ENCODE data around the gene PTPN12.
A peak's percentile ranks its signal among the peaks of the same experiment; 100 is the strongest.
"Not testable (repeated sequence)": the region's sequence is repeated elsewhere in the genome, so short reads cannot be mapped to it uniquely, and the experiment has no call there.

Gene PTPN12

DNA sequence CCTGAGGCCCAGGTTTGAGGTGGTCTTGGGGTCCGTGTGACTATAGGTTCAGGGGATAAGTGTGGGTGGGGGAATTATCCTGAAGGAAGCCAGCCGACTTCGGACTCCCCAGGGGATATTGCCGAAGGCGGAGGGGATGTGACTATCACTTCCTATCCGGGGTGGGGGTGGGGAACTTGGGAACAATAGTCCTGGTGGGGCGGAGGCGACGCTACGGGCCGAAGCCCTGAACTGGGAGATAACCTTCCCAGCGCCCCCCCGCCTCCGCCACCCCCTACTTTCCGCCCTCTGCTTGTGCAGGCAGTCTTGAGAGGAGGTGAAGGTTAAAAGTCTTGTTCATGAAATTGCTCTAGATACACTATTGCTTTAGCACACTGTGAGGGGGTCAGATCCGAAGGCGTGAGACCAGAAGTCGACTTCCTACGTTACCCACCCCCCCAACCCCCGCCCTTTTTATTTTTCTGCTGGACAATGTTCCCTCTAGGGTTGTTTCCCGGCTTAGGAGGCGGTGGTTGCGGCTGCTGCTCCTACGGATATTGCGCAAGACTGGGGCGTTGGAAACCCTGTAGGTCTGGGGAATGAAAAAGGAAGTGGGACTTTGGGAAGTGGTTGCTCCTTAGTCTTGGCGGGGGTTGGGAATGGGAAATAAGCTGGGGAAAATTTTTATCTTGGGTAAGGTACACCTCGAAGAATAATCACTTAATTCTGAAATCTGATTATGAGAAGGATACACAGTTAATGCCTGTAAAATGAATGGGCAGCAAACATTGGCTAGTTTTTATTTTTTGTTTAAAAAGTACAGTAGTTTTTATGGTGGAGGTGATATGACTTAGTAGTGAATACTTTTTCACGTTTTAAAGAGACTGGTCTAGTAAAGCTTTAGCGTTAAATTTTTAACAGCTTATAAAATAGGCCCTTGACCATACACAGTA is 1.5 kb downstream of the PTPN12 start:
- DNase-seq: peak; percentile 88

DNA sequence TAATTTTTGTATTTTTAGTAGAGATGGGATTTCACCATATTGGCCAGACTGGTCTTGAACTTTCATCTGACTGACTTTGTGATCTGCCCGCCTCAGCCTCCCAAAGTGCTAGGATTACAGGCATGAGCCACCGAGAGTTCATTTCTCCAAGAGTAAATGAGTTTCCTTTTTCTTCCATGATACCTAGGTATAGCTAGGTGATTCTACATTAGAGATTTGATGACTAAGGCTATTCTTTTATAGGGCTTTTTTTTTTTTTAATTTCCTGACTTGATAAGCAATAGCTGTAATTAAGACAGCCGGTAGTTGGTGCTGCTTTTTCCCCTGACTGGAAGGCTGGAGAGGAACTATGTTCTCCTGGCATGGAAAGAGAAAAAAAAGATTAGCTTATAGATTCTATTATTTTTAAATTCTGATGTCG is 3.3 kb downstream of the PTPN12 start:
- no peak for DNase-seq

DNA sequence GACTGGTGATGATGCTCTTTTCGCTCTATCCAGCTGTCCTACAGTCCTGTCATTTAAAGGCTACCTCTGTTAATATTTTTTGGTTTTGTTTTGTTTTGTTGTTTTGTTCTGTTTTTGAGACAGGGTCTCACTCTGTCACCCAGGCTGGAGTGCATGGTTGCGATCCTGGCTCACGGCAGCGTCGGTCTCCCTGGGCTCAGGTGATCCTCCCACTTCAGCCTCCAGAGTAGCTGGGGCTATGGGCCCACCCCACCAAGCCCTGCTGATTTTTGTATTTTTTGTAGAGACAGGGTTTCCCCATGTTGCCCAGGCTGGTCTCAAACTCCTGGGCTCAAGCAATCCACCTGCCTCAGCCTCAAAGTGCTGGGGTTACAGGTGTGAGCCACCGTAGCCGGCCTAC is 3.9 kb downstream of the PTPN12 start:
- DNase-seq: not testable (repeated sequence)

DNA sequence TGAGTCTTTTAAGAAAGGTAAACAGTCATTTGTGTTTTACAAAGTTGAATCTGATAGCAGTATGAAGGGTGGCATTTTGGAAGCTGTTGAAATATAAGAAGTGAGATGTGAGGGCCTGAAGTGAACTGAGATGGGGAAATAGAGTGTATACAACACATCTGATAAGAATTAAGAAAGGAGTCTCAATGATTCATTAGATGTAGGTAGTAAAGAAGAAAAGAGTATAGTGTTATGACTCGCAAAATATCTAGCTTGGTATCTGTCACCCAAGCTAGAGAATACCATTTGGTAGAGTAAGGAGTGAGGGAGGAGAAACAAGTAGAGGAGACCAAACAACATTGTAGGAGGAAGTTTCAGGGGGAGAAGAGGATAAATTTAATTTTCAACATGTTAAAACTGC is 5.3 kb downstream of the PTPN12 start:
- no peak for DNase-seq

DNA sequence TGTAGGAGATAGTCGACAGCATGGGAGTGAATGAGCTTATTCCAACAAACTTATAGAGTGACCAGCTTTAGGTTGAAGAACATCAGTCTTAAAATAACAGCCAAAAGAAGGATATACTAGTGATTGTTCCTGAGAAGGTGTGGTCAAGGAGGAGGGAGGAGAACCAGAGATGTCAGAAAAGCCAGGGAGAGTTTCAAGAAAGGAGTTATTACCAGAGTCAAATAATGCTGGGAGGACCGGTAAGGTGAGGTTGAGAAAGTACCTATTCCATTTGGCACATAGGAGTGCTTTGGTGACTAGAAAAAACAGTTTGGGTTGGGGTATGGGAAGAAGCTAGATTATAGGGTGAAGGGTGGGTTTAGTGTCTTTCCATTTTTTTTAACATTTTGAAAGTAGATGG is 5.8 kb downstream of the PTPN12 start:
- no peak for DNase-seq

DNA sequence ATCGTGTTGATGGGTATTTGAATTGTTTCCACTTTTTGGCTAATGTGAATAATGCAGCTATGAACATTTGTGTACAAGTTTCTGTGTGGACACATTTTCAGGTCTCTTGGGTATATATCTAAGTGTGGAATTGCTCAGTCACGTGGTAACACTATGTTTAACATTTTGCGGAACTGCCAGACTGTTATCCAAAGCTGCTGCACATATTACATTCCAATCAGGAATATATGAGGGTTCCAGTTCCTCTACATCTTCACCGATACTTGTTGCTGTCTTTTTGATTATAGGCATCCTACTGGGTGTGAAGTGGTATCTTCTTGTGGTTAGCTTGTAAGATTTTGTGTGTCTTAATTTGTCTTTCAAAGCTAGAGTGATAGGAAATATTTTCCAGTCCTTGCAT is 6.8 kb downstream of the PTPN12 start:
- DNase-seq: no peak

DNA sequence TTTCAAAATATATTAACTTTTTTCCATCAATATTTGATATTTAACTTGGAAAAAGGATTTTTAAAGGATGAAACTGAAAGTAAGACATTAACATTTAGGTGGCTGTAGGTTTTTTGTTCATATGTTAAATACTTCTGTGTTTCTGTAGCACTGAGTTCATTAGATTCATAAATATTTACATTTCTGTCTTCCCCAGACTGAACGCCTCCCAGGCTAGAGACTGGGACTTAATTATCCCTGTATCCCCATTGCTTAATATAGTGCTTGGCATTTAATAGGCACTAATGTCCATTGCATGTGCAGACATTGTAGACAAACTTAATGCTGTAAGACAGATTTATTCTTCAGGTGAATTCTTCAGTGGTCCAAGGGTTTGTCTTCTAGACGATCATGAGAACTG is 7.4 kb downstream of the PTPN12 start:
- DNase-seq: no peak

DNA sequence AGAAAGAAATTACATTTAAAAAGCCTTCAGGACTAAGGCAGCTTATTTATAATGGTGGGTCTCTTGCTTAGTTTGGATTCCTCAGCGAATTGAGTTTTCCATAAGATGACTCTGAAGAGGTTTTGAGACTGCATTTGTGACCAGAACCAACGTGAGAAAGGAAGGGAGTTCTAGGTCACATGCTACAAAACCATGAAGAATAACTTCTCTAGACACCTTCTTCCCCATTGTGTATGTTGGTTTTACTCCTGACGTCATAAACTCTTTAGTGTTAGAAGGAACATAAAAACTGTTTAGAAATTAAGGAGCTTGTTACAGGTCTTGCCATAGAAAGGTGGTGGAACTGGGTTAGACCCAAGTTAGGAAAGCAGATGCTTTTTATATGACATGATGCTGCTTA is 11.1 kb downstream of the PTPN12 start:
- DNase-seq: no peak

DNA sequence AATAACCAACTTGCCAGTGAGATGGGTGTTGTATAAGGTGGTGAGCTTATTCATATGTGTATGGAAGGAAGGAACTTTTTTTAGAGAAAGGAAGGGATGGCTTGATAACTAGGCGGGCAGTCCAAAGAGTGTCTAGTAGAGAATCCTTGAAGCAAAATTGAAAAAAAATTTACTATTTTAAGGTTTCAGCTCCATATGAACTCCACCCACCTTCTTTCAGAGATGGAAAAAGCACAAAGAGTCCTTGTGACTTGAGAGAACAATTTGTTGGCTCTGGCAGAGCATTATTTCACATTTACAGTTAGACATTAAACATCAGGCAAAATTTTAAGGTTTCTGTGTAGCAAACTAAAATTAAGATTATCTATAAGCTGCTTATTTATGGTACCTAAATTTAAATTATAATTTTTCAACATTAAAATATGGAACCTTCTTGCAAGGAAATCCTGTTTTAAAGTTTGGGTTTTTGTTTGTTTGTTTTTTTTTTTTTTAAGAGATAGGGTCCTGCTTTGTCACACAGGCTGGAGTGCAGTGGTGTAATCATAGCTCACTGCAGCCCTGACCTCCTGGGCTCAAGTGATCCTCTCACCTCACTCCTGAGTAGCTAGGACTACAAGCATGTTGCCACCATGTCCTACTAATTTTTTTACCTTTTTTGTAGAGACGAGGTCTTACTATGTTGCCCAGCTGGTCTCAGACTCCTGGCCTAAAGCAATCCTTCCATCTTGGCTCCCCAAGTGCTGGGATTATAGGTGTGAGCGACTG is 12.2 kb downstream of the PTPN12 start:
- DNase-seq: no peak

DNA sequence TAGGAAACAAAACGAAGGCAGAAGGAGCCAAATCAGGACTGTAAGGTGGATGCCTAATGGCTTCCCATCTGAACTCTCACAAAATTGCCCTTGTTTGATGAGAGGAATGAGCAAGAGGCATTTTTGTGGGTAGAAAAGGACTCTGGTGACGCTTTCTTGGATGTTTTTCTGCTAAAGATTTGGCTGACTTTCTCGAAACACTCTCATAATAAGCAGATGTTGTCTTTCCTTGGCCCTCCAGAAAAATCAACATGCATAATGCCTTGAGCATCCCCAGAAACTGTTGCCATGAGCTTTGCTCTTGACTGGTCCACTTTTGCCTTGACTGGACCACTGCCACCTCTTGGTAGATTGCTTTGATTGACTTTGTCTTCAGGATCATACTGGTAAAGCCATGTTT is 13.5 kb downstream of the PTPN12 start:
- no peak for DNase-seq

DNA sequence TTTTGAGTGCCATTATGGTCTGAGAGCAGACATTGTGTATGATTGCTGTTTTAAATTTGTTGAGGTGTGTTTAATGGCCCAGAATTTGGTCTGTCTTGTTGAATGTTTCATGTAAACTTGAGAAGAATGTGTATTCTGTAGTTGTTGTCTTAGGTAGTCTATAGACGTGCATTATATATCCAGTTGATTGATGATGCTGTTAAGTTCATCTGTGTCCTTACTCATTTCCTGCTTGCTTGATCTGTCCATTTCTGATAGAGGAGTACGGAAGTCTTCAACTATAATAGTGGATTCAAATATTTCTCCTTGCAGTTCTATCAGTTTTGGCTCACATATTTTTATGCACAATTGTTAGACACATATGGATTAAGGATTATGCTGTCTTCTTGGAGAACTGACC is 16.0 kb downstream of the PTPN12 start:
- no peak for DNase-seq

DNA sequence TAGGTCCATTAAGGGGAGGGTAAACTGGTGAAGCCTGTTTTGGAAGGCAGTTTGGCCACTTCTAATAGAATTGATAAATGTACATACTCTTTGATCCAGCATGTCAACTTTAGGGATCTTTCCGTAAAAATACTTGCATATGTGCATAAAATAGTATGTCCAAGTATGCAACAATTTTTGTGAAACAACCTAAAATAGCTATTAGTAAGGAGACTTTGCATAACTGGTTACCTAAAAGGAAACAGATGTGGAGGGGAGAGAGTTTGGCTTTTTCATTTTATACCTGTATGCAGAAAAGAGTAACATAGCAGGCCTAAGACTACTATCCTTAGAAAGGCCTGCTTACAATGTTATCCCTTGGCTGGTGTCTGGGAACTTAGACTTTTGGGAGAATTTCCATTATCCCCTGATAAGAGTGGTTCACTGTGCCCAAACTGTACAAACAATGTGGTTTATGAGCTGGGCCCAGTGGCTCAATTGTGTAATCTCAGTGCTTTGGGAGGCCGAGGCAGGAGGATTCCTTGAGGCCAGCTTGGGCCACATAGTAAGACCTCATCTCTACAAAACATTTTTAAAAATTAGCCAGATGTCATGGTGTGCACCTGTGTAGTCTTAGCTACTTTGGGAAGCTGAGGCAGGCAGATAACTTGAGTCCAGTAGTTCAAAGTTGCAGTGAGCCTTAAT is 21.3 kb downstream of the PTPN12 start:
- DNase-seq: no peak

DNA sequence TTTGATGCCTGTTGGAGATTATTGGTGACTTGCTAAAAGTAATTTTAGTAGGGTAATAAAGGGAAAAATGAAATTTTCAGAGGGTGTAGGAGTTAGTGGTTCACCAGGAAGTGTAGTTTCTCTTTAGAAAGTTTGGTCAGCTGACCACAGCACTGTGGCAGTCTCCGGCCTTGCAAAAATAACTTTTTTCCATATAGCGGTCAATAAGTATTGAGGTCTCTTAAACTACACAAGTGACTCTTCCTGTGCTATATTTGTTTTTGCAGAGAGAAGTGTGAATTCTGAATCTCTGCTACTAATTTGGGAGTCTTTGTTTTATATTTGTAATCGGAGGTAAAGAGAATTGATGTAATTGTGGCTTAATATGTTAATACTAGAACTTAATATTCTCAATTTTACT is 24.3 kb downstream of the PTPN12 start:
- no peak for DNase-seq

DNA sequence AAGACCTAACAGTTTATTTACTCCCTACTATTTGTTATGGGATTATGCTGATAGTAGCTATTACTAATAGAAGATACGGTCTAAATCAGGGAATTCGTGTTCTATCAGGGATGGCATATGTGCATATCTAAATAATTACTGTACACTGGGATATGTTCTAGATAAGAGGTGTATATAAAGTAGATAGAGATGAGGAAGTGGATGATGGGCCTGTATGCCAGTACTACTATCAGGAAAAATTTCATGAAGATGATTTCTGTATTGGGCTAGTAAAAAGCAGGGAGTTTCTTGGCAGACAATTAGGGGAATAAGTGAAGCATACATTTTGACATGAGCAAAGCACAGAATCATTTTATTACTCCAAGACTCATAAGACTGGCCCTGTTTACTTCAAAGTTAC is 26.2 kb downstream of the PTPN12 start:
- DNase-seq: no peak

DNA sequence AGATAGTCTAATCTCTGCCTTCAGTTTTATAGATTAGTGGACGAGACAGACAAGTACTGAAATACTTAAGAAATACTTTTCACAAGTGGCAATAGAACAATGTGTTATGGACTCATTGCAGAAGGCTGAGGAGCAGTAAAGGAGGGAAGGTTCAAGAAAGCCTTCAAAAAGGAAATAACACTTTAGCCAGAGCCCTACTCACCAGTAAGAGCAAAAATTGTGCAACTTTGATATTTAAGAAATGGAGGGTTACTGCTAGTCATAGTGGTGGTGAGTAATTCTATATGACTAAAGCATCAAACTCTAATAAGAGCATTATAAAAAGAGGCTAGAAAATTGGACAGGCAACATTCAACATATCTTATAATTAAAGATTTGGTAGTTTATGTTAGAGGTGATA is 28.8 kb downstream of the PTPN12 start:
- no peak for DNase-seq

DNA sequence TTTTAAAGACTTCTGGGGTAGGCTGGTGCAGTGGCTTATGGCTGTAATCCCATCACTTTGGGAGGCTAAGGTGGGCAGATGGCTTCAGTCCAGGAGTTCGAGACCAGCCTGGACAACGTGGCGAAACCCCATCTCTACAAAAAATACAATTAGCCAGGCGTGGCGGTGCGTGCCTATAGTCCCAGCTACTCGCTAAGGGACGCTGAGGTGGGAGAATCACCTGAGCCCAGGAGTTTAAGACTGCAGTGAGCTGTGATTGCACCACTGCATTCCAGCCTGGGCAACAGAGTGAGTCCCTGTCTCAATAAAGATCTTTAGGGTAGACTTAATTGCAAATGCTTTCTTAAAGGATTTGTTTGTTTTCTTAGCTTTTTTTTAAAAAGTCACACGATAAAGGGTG is 29.3 kb downstream of the PTPN12 start:
- DNase-seq: no peak

DNA sequence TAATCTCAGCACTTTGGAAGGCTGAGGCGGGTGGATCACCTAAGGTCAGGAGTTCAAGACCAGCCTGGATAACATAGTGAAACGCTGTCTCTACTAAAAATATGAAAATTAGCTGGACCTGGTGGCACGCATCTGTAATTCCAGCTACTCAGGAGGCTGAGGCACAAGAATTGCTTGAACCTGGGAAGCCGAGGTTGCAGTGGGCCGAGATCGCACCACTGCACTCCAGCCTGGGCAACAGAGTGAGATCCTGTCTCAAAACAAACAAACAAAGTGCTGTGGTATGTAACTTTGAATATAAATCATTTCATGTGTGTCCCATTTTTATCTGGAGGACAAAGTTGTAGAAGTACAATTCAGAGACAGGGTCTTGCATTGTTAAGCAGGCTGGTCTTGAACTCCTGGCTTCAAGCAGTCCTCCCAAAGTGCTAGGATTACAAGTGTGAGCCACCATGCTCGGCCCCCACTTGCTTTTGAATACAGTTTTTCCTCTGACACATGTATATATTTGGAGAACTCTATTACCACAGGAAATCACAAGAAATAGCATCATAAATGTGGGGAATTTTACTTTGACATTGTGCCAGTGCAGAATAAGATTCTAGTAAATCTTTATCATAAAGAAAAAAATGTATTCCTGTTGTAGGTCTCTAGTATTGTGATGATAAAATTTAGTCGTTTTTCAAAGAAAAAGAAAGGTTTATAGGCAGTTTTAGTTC is 32.6 kb downstream of the PTPN12 start:
- DNase-seq: no peak

DNA sequence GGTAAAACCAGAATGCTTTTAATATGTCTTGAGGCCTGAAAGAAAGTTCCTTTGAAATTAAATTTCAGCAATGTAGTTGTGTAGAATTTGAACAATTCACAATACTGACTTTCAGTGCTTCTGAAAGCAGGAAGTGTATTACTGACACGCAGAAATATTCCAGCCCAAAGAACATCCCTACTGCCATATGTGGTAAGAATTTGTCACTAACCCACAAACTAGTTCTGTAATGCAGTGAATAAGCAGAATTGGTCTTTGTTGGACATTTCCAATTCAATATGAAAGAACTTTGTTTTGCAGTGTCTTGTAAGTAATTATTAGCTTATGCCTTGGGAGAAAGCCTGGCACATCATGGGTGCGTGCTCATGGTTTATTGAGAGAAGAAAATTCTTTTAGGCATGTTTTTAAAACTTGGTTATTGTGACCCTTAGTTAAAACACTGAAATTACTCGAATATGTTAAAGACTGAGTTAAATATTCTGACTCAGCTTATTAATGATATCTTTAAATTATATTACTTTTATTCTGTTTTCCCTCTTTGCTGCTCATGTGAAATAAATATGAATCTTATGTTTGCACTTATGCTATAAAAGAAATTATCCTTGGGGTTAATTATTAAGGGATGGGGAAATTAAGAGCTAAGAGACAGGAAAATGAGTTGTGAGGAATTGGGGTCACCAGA is 33.4 kb downstream of the PTPN12 start:
- no peak for DNase-seq

DNA sequence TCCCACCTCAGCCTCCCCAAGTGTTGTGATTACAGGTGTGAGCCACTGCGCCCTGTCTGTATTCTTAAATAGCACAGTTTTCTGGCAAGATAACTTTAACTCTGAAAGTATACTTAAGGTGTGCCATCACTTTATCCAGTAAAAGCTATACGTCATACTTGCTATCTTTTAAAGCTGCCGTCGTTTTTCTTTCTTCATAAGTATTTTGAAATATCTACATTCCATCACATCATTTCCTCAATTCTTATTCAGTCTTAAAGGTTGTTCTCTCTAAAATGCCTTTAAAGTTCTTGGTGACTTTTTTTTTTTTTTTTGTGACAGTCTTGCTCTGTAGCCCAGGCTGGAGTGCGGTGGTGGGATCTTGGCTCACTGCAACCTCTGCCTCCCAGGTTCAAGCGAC is 34.7 kb downstream of the PTPN12 start:
- no peak for DNase-seq

DNA sequence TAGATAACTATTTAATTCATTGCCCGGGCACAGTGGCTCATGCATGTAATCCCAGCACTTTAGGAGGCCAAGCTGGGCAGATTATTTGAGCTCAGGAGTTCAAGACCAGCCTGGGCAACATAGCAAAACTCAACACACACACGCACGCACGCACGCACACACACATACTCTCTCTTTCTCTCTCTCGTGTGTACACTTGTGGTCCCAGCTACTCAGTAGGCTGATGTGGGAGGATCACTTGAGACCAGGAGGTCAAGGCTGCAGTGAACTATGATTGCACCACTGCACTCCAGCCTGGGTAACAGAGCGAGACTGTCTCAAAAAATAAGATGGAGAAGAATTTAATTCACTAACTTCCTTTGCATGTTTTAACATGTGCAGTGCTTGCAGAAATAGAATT is 38.1 kb downstream of the PTPN12 start:
- DNase-seq: no peak

DNA sequence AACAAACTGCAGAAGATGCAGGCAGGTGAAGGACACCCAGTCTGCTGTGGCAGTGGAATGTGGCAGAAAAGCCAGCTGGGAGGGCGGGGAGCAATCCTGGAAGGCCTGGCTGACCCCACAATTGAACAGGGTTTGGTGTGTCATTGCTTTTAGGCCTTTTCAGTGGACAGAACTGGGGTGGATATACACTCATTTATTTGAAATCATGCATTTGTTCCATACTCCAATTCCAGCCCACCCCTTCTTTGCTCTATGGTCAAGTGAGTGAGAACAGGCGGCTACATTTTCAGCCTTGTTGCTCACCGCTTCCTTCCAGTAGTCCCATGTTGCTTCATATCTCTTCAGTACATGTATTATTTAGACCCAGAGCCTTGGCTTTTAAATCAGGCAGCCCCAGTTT is 39.8 kb downstream of the PTPN12 start:
- DNase-seq: no peak

DNA sequence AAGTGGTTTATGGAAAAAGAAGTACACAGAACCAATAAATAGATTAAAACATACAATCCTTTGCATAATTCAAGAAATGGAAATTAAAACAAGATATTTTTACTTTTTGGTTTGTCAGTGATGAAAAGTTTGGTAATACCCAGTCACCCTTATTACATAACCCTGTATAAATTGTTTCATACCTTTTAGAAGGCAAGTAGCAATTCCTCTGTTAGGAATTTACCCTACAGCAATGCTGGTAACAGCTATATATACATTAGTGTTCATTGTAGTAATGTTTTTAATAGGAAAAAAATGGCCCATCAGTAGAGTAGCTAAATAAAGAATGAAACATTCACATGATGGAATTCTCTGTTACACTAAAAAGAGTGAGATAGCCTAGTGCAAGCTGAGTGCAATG is 42.7 kb downstream of the PTPN12 start:
- DNase-seq: no peak

Data from amniotic stem cell (primary cell).